Activated B cell treated with CpG ODN at 0.5 μM for 24 hours (primary cell): Measurements from ENCODE around the gene SCAMP5. TPM values are rescaled to one million over a fixed set of nuclear protein-coding genes. Genes with fewer than 3 reads are reported as not detected.

Experiments used
- ATAC-seq: fragments of 200-7000 bp; cut with Tn5 transposase; one replicate; pipeline ENCODE4 v1.10.0; 2021; ENCODE audit warnings: low read depth, mild to moderate bottlenecking, moderate library complexity
- CTCF ChIA-PET: fragments of 350-600 bp; sonication (Branson Sonifier 250); formaldehyde crosslinking; loops from one replicate; lab custom pipeline; 2021; ENCODE audit warnings: antibody characterized with exemption; lab: Charles Lee
- POLR2A ChIA-PET: fragments of 350-600 bp; sonication (Branson Sonifier 250); formaldehyde crosslinking; loops from one replicate; lab custom pipeline; 2021; ENCODE audit warnings: antibody characterized with exemption; lab: Charles Lee
- DNase-seq: peaks from one replicate; pipeline ENCODE4 v3.0.0; 2022
- H3K27ac Mint-ChIP-seq: one replicate; pipeline ENCODE4 v1.8.0; 2020; ENCODE audit warnings: mixed read lengths
- H3K27me3 Mint-ChIP-seq: one replicate; pipeline ENCODE4 v1.8.0; 2021; ENCODE audit warnings: mixed read lengths
- H3K36me3 Mint-ChIP-seq: one replicate; pipeline ENCODE4 v1.8.0; 2021; ENCODE audit warnings: low read depth, mixed read lengths
- H3K4me1 Mint-ChIP-seq: one replicate; pipeline ENCODE4 v1.8.0; 2021; ENCODE audit warnings: mixed read lengths
- H3K4me3 Mint-ChIP-seq: one replicate; pipeline ENCODE4 v1.8.0; 2020; ENCODE audit warnings: mild to moderate bottlenecking, mixed read lengths
- H3K9me3 Mint-ChIP-seq: one replicate; pipeline ENCODE4 v1.8.0; 2020; ENCODE audit warnings: mixed read lengths
- intact Hi-C: fragments of 100-400 bp; cut with micrococcal nuclease; formaldehyde crosslinking; loops from one replicate; pipeline ENCODE4 v1.15.1; 2024
- total RNA-seq: library from RNA; stranded (reverse); gene quantifications from 2 replicates; pipeline ENCODE4 v1.2.3, GENCODE V29; 2022
- TF ChIP-seq, protein P1 (sequence below): fragments of 200-600 bp; IDR thresholded peaks from one replicate; pipeline ENCODE4 v1.8.0; 2022; ENCODE audit warnings: antibody characterized with exemption, mild to moderate bottlenecking

SCAMP5 gene
- total RNA-seq, 1 donor from 2014 or later: 0.62 TPM

DNA sequence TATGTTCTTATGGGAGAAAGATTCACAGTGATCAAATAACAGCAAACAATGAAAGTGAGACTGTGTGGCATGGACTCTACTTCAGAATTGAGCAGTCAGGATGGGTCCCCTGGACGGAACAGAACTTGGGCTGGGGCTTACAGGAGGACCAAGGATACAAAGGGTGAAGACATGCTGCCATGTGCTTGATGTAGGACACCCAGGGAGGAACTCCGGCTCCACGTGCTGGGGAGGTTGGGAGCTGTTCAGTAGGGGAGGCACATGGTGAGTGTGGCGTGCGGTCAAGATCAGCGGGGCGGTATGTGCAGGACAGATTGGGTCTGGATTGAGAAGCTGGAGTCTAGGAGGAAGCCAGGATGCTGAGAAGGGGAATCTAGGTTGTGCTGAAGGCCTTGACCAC is 60.7 kb downstream of the SCAMP5 start:
- TF ChIP-seq, protein P1, sequence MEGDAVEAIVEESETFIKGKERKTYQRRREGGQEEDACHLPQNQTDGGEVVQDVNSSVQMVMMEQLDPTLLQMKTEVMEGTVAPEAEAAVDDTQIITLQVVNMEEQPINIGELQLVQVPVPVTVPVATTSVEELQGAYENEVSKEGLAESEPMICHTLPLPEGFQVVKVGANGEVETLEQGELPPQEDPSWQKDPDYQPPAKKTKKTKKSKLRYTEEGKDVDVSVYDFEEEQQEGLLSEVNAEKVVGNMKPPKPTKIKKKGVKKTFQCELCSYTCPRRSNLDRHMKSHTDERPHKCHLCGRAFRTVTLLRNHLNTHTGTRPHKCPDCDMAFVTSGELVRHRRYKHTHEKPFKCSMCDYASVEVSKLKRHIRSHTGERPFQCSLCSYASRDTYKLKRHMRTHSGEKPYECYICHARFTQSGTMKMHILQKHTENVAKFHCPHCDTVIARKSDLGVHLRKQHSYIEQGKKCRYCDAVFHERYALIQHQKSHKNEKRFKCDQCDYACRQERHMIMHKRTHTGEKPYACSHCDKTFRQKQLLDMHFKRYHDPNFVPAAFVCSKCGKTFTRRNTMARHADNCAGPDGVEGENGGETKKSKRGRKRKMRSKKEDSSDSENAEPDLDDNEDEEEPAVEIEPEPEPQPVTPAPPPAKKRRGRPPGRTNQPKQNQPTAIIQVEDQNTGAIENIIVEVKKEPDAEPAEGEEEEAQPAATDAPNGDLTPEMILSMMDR: no peak
- no peaks in the 10 kb centered on the region for H3K27me3 Mint-ChIP-seq
- DNase-seq (no peak), ATAC-seq (no peak)
- H3K27ac Mint-ChIP-seq: no peak overlapping the region
- CTCF ChIA-PET: no interaction called here
- no peak overlapping the region for H3K4me3 Mint-ChIP-seq
- H3K9me3 Mint-ChIP-seq: no peaks in the 10 kb centered on the region
- no peaks in the 10 kb centered on the region for H3K4me1 Mint-ChIP-seq
- H3K36me3 Mint-ChIP-seq: no peaks in the 10 kb centered on the region
- intact Hi-C loops: no loop called here
- POLR2A ChIA-PET: no interaction called here

DNA sequence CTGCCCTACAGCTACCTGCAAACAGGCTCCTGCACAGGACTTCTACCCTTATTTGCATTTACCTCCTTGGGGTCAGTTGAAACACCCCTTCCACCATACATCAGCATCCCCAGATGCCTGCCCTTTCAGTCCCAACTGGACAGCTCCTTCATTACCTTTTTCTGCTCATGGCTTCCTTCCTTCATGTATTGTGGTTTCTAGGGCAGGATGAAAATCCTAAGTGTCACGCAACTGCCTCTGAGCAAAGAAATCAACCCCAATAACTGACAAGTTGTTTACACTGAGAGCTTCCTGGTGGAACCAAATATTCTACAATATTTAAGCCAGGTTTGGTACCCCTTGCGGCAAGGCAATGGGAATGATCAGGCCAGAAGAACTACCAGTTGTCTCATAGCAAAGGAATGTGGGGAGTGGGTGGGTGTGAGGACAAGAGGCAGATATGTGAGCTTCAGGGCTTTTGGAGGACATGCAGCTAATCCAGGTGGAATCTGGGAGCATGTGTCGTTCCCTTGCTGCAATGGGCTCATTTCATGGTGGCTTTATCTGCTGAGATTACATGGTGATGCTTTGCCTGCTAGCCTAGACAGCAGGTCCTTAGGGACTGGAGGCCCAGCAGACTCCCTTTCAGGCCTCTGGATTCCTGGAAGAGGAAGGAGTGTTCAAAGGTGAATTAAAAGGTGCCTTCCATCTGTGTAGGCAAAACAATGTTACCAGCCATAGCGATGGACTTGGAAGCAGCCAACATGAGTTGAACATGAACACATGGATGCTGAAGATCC is 63.0 kb downstream of the SCAMP5 start:
- intact Hi-C loops: no loop called here
- no peaks in the 10 kb centered on the region for H3K9me3 Mint-ChIP-seq
- H3K27ac Mint-ChIP-seq: no peak overlapping the region
- H3K4me1 Mint-ChIP-seq: peaks cover 3% of the 10 kb centered on the region
- TF ChIP-seq, protein P1: no peak
- no peak overlapping the region for H3K4me3 Mint-ChIP-seq
- DNase-seq (no peak), ATAC-seq (no peak)
- POLR2A ChIA-PET: interaction anchor here (0.7 kb wide), 1 partner anchor 88 kb away, joined by 5 read pairs; no protein-coding TSS in a partner anchor
- H3K27me3 Mint-ChIP-seq: no peaks in the 10 kb centered on the region
- H3K36me3 Mint-ChIP-seq: no peaks in the 10 kb centered on the region
- CTCF ChIA-PET: no interaction called here

DNA sequence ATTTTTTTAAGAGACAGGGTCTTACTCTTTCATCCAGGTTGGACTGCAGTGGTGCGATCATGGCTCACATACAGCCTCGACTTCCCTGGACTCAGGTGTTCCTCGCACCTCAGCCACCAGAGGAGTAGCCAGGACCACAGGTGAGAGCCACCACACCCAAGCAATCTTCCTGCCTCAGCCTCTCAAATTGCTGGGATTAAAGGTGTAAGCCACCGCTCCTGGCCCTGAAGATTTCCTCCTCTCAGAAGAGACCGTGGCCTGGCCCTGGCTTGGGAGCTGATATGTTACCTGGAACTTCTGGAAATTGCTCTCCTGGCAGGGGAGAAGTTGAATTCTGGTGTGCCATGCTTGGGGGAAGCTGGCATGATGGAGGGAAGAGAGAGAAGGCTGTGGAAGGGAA is 64.2 kb downstream of the SCAMP5 start:
- Mint-ChIP-seq H3K4me3 (no peak overlapping the region), H3K36me3 (no peaks in the 10 kb centered on the region), H3K27me3 (no peaks in the 10 kb centered on the region), H3K9me3 (no peaks in the 10 kb centered on the region), H3K4me1 (peaks cover 3% of the 10 kb centered on the region), H3K27ac (no peak overlapping the region)
- DNase-seq (no peak), ATAC-seq (no peak)
- ChIA-PET CTCF (interaction anchor here (1.0 kb wide), 1 partner anchor 16 kb away, joined by 3 read pairs; no protein-coding TSS in a partner anchor), POLR2A (interaction anchor here (0.6 kb wide), 1 partner anchor 8 kb away, joined by 3 read pairs; no protein-coding TSS in a partner anchor)
- TF ChIP-seq, protein P1: no peak
- intact Hi-C loops: no loop called here

DNA sequence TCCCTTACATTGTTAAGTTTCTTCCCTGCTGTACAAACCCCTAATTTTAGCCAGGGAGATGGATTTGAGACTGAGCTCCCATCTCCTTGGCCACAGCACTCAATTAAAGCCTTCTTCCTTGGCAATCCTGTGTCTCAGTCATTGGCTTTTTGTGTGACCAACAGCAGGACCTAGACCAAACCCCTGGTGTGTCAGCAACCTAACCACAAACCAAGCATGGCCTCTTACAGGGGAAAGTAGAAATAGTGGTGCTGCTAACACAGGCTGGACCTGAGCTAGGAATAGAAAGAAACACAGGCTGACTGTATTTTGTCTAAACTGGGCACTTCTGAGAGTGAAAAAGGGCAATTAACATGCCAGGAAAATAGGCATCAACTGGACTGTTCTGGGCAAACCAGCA is 65.9 kb downstream of the SCAMP5 start:
- H3K27me3 Mint-ChIP-seq: no peaks in the 10 kb centered on the region
- ChIA-PET CTCF (no interaction called here), POLR2A (interaction anchor here (0.9 kb wide), 1 partner anchor 18 kb away, joined by 3 read pairs; no protein-coding TSS in a partner anchor)
- no peaks in the 10 kb centered on the region for H3K36me3 Mint-ChIP-seq
- TF ChIP-seq, protein P1: no peak
- peaks cover under 1% of the 10 kb centered on the region for H3K9me3 Mint-ChIP-seq
- no peak overlapping the region for H3K27ac Mint-ChIP-seq
- DNase-seq (no peak), ATAC-seq (no peak)
- H3K4me3 Mint-ChIP-seq: no peak overlapping the region
- intact Hi-C loops: no loop called here
- H3K4me1 Mint-ChIP-seq: peaks cover 7% of the 10 kb centered on the region

DNA sequence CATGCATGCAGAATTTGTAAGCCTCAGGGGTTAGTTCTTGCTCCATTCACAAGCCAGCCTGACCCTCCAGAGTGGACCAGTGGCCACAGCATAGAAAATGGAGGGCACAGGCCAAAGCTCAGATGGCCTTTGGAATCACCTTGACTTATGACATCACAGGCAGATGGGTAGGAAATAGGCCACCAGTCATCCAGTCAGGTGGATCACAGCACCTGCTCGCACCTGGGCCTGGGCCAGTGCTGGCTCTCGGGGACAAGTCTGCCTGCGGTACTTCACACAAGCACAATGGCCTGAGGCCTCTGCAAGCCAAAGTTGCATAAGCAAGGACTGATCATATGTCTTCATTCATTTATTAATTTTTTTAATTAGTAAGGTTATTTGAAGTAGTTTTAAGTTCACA is 67.3 kb downstream of the SCAMP5 start:
- ChIA-PET CTCF (no interaction called here), POLR2A (no interaction called here)
- TF ChIP-seq, protein P1: no peak
- Mint-ChIP-seq H3K27ac (no peak overlapping the region), H3K4me1 (peaks cover 18% of the 10 kb centered on the region), H3K9me3 (peaks cover 4% of the 10 kb centered on the region), H3K27me3 (no peaks in the 10 kb centered on the region), H3K36me3 (peaks cover 2% of the 10 kb centered on the region), H3K4me3 (no peak overlapping the region)
- ATAC-seq (no peak), DNase-seq (no peak)
- intact Hi-C loops: no loop called here
